Measurements from ENCODE around the gene MKI67.

DNA sequence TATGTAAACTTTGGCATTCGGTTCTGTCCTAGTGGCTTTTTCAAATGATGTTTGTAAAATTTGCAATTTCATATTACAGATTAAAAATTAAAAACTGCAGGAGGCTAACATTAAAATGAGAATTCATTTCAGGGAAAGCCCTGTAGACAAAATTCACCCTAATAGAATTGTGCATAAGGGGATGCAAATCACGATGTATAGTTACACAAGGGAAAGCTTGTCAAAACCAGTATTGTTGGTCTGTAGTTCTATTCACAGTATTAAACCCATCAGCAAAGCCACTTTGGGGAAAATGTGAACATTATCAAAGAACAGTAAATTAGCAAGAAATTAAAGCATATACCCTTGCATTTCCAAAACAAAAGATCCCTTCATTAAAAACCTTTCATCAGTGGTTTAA is 39.9 kb upstream of the MKI67 start:
- TF ChIP-seq, protein P1, sequence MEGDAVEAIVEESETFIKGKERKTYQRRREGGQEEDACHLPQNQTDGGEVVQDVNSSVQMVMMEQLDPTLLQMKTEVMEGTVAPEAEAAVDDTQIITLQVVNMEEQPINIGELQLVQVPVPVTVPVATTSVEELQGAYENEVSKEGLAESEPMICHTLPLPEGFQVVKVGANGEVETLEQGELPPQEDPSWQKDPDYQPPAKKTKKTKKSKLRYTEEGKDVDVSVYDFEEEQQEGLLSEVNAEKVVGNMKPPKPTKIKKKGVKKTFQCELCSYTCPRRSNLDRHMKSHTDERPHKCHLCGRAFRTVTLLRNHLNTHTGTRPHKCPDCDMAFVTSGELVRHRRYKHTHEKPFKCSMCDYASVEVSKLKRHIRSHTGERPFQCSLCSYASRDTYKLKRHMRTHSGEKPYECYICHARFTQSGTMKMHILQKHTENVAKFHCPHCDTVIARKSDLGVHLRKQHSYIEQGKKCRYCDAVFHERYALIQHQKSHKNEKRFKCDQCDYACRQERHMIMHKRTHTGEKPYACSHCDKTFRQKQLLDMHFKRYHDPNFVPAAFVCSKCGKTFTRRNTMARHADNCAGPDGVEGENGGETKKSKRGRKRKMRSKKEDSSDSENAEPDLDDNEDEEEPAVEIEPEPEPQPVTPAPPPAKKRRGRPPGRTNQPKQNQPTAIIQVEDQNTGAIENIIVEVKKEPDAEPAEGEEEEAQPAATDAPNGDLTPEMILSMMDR (IDR thresholded peaks at IDR 0.05) = no peak
- no peak for TF ChIP-seq EZH2 (IDR thresholded peaks at IDR 0.05; ENCODE audit: borderline replicate concordance, insufficient read depth, low read depth, low read length, poor library complexity, severe bottlenecking)

Data from B cell (primary cell).